K562 (cell line): ENCODE data around the gene SAMD8. TPM values are rescaled to one million over a fixed set of nuclear protein-coding genes. Genes with fewer than 3 reads are reported as not detected.

Experiments used
- MED1 ChIP-seq: sonication (generic); formaldehyde crosslinking; IDR thresholded peaks from 2 replicates; pipeline ENCODE4 v1.8.1; 2023; ENCODE audit warnings: missing genetic modification reagents, borderline replicate concordance
- MEF2D ChIP-seq: conservative IDR thresholded peaks from 2 replicates; pipeline ENCODE4 v1.6.1; 2016; ENCODE audit warnings: low read depth, missing genetic modification characterization, missing compliant biosample characterization
- REST ChIP-seq, 2 experiments: fragments of 450-650 bp; formaldehyde crosslinking in 1 of 2; IDR thresholded peaks; 2 replicates each; pipeline versions ENCODE4 v1.4.0 to v1.6.1; 2014 to 2020; ENCODE audit warnings: mild to moderate bottlenecking in 2 of 2, borderline replicate concordance in 1 of 2, low read depth in 1 of 2
- SIN3A ChIP-seq, 2 experiments: fragments of 150-350 bp in 1 of 2; IDR thresholded peaks; 2 replicates each; pipeline ENCODE4 v1.6.1; 2011 to 2016; ENCODE audit warnings: borderline replicate concordance in 2 of 2, low read depth in 2 of 2, low read length in 2 of 2, mild to moderate bottlenecking in 2 of 2, moderate library complexity in 2 of 2; ENCODE audit not compliant: control insufficient read depth in 1 of 2
- polyA plus RNA-seq, 8 experiments: library from polyadenylated mRNA; depleted of rRNA in 4 of 8; stranded (reverse) in 5 of 8; unstranded in 3 of 8; fragments of >200 nt; fragmentation: Nextera tagmentation in 2 of 8; fragmentation: Illumina TruSeq in 1 of 8; extraction: Ambion mirVana in 2 of 8; extraction: Trizol in 1 of 8; gene quantifications; 2 replicates each; pipeline versions ENCODE4 v1.2.1 to v1.2.3, GENCODE V29; 2011 to 2014; ENCODE audit warnings: inconsistent platforms in 1 of 8, missing spikeins in 1 of 8
- total RNA-seq, 7 experiments: library from RNA; depleted of rRNA in 6 of 7; stranded (reverse); fragments of >200 nt in 6 of 7; fragmentation: Illumina TruSeq in 2 of 7; extraction: Trizol in 2 of 7; gene quantifications; 2 replicates each; pipeline versions ENCODE4 v1.2.1 to v1.2.3, GENCODE V29; 2011 to 2021; ENCODE audit warnings: low replicate concordance in 1 of 7

The SAMD8 gene
- total and polyA plus RNA-seq, 9 of the 15 experiments (the other 6 are each of a cell fraction or from before 2014, with no cell fraction given): 2.7 to 16.1 (median 6.2) TPM

DNA sequence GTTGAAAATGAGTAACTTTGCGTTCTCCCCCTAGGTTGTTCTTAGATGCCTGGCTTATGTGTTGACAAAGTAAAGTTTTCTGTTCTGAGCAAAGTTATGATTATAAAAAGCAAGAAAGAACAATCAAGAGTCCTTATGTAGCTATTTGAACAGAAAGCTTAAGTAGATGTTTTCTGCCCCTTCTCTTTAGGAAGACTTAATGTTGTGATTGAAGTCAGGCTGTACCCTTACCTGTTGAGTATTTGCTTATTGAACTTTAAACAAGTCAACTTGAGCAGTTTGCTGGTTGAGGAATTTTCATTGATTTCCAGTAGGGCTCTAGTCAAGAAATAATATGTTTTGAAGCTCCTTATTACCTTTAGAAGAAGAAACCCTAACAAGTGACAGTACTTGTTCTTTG lies 65.3 kb downstream of the SAMD8 start (continued):
- TF ChIP-seq REST (IDR thresholded peaks at IDR 0.05; ENCODE audit: borderline replicate concordance) (no peak), REST (CRISPR knock-in tag; IDR thresholded peaks at IDR 0.05; ENCODE audit: low read depth) (no peak), MED1 (CRISPR knock-in tag) (no peak), SIN3A (IDR thresholded peaks at IDR 0.05; ENCODE audit: borderline replicate concordance in 2 of 2, control insufficient read depth in 1 of 2, low read depth in 2 of 2, low read length in 2 of 2) (no peak), MEF2D (tag) (no peak)
